ENCODE measurements around the gene SMARCA2. TPM values are rescaled to one million over a fixed set of nuclear protein-coding genes. Genes with fewer than 3 reads are reported as not detected.
A peak's percentile ranks its signal among the peaks of the same experiment; 100 is the strongest.

SMARCA2 gene
- total and polyA plus RNA-seq, 2 donors (not counting 1 experiment from before 2014, with no cell fraction given) = 75.3 to 250 TPM

GRCh38 chr9:2087500-2088313 is 72.6 kb downstream of the SMARCA2 start:
- no peaks in the 10 kb centered on the region for H3K4me1 Mint-ChIP-seq
- no peak overlapping the region for H3K9ac ChIP-seq (ENCODE audit: low read length)
- DNase-seq (peak; percentile 65), ATAC-seq (ENCODE audit: low read depth) (peak; percentile 78)
- 61% methylated on average over 4 of the region's 6 CpGs for WGBS (ENCODE audit: insufficient coverage)
- H3K79me2 ChIP-seq (ENCODE audit: control insufficient read depth, insufficient read depth, low read length) = no peaks in the 10 kb centered on the region
- H3K9me3 ChIP-seq (ENCODE audit: control extremely low read depth in 1 of 3, control insufficient read depth in 2 of 3, insufficient read depth in 1 of 3, low read length in 2 of 3) = no peaks in the 10 kb centered on the region
- H3K4me1 ChIP-seq (ENCODE audit: control insufficient read depth in 2 of 2, insufficient read depth in 2 of 2, low read length in 2 of 2) = no peaks in the 10 kb centered on the region
- no peak overlapping the region for H3K4me3 Mint-ChIP-seq
- H3K4me2 ChIP-seq (replicated peaks; ENCODE audit: low read depth, low read length, poor library complexity, severe bottlenecking) = no peak overlapping the region
- no peaks in the 10 kb centered on the region for H3K27me3 ChIP-seq (replicated peaks in 1 of 4; ENCODE audit: control extremely low read depth in 1 of 4, control insufficient read depth in 3 of 4, insufficient read depth in 4 of 4, low read length in 3 of 4)
- TF ChIP-seq CTCF (IDR thresholded peaks at IDR 0.05) (peak; percentile 87), EZH2 (IDR thresholded peaks at IDR 0.05; ENCODE audit: borderline replicate concordance, insufficient read depth, low read depth, low read length, poor library complexity, severe bottlenecking) (no peak)
- peaks cover 9 to 91% of the 10 kb centered on the region in 2 experiments for H3K36me3 ChIP-seq (replicated peaks in 1 of 2; ENCODE audit: control extremely low read depth in 1 of 2, control insufficient read depth in 1 of 2, extremely low read depth in 1 of 2, insufficient read depth in 2 of 2, low read length in 1 of 2)
- no peaks in the 10 kb centered on the region for H4K20me1 ChIP-seq (ENCODE audit: control insufficient read depth, insufficient read depth, low read length, poor library complexity, severe bottlenecking)
- no peak overlapping the region for H3K27ac Mint-ChIP-seq
- H3K27ac ChIP-seq (ENCODE audit: low read length in 2 of 2) = no peak overlapping the region
- ChIA-PET POLR2A (interaction anchor here (0.6 kb wide), 1 partner anchor 10 kb away, joined by 4 read pairs; no protein-coding TSS in a partner anchor), CTCF (interaction anchor here (0.7 to 2.9 kb wide), 30 partner anchors 9 to 702 kb away, joined by 3 to 16 read pairs (median 4); no protein-coding TSS in a partner anchor)
- H3K9me3 Mint-ChIP-seq (ENCODE audit: insufficient read depth) = no peaks in the 10 kb centered on the region
- H2AFZ ChIP-seq (ENCODE audit: insufficient read depth, low read depth, low read length, poor library complexity, severe bottlenecking) = no peak overlapping the region
- no peaks in the 10 kb centered on the region for H3K27me3 Mint-ChIP-seq
- no peak overlapping the region for H3K4me3 ChIP-seq (ENCODE audit: control extremely low read depth in 1 of 5, extremely low read depth in 1 of 5, insufficient read depth in 1 of 5, low read depth in 2 of 5, low read length in 4 of 5)
- intact Hi-C loops (cut with micrococcal nuclease) = loop anchor here (5.0 to 10.0 kb wide), 3 partner anchors 143 to 1195 kb away; no protein-coding TSS in a partner anchor
